HEK293T (cell line): ENCODE measurements around the gene MVB12B.

ENCODE experiments used
- CTCF ChIA-PET: fragments of 350-600 bp; formaldehyde crosslinking; extraction: SDS; loops from one replicate; lab custom pipeline; 2021; ENCODE audit warnings: antibody characterized with exemption, inconsistent platforms; lab: Yijun Ruan, JAX
- POLR2A ChIA-PET: fragments of 350-600 bp; formaldehyde crosslinking; extraction: SDS; loops from one replicate; lab custom pipeline; 2020; ENCODE audit warnings: antibody characterized with exemption, inconsistent platforms; lab: Yijun Ruan, JAX
- DNase-seq: peaks from one replicate; pipeline ENCODE4 v3.0.0; 2012; ENCODE audit warnings: mixed read lengths; ENCODE audit errors: extremely low spot score
- ARNT ChIP-seq: fragments of 450-650 bp; IDR thresholded peaks from 2 replicates; pipeline ENCODE4 v1.6.1; 2017; ENCODE audit warnings: mild to moderate bottlenecking
- BHLHE40 ChIP-seq: fragments of 450-650 bp; IDR thresholded peaks from 2 replicates; pipeline ENCODE4 v1.6.1; 2016; ENCODE audit warnings: mild to moderate bottlenecking, moderate library complexity, borderline replicate concordance
- CTBP1 ChIP-seq: fragments of 450-650 bp; IDR thresholded peaks from 2 replicates; pipeline ENCODE4 v1.6.1; 2016; ENCODE audit warnings: borderline replicate concordance
- ELF4 ChIP-seq: fragments of 450-650 bp; IDR thresholded peaks from 2 replicates; pipeline ENCODE4 v1.6.1; 2017; ENCODE audit warnings: antibody characterized with exemption
- FOXA1 ChIP-seq: fragments of 450-650 bp; IDR thresholded peaks from 2 replicates; pipeline ENCODE4 v1.6.1; 2016; ENCODE audit warnings: mild to moderate bottlenecking
- FOXK2 ChIP-seq: fragments of 450-650 bp; IDR thresholded peaks from 2 replicates; pipeline ENCODE4 v1.6.1; 2016; ENCODE audit warnings: mild to moderate bottlenecking
- FOXM1 ChIP-seq: fragments of 450-650 bp; IDR thresholded peaks from 2 replicates; pipeline ENCODE4 v1.6.1; 2017; ENCODE audit warnings: mild to moderate bottlenecking, borderline replicate concordance
- HDGF ChIP-seq: fragments of 450-650 bp; IDR thresholded peaks from 2 replicates; pipeline ENCODE4 v1.6.1; 2017; ENCODE audit warnings: antibody characterized with exemption, borderline replicate concordance
- L3MBTL2 ChIP-seq: fragments of 450-650 bp; conservative IDR thresholded peaks from 2 replicates; pipeline ENCODE4 v1.6.1; 2016; ENCODE audit warnings: mild to moderate bottlenecking
- LEF1 ChIP-seq: fragments of 450-650 bp; IDR thresholded peaks from 2 replicates; pipeline ENCODE4 v1.6.1; 2017; ENCODE audit warnings: mild to moderate bottlenecking, borderline replicate concordance
- NFRKB ChIP-seq: fragments of 450-650 bp; IDR thresholded peaks from 2 replicates; pipeline ENCODE4 v1.6.1; 2016; ENCODE audit warnings: mild to moderate bottlenecking, moderate library complexity
- SP1 ChIP-seq: fragments of 450-650 bp; IDR thresholded peaks from 2 replicates; pipeline ENCODE4 v1.6.1; 2017
- SUZ12 ChIP-seq: fragments of 450-650 bp; IDR thresholded peaks from 2 replicates; pipeline ENCODE4 v1.6.1; 2016; ENCODE audit warnings: mild to moderate bottlenecking
- TARDBP ChIP-seq: fragments of 450-650 bp; IDR thresholded peaks from 2 replicates; pipeline ENCODE4 v1.6.1; 2016
- ZNF384 ChIP-seq: fragments of 450-650 bp; IDR thresholded peaks from 2 replicates; pipeline ENCODE4 v1.6.1; 2016
- TF ChIP-seq, protein P1 (sequence below): fragments of 450-650 bp; IDR thresholded peaks from 2 replicates; pipeline ENCODE4 v1.6.1; 2016

Gene MVB12B

DNA sequence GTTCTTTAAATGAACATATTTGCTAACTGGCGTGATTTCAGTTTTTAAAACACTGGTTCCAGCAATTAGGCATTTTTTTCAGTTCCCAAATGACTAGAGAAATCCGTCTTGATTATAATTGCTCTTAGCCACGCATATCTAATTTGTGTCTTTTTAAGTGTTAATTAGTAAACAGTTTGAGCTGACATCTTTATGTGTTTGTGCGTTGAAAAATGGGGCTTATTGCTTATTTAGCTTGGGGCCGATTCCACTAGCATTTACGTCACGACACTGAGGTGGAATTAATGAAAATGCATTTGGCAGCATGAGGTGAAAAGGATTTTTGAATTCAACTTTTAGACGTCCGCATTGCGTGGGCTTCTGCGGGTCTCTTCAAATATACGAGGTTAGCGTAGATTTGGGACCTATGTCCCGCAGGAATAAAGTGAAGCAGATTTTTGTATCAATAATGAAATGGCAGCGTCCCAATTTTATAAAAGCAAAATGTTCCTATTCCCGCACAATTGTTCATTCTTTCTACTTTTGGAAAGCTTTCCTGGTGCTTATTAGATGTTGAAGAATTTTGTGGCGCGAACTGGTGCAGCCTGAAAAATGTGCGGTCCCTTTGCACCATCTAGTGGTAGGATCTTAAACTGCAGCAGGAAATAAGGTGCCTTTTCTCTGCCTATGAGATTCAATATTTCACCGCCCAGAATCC, 164.4 kb downstream of the MVB12B start:
- peak; percentile 37 for DNase-seq
- TF ChIP-seq HDGF: no peak
- no peak for TF ChIP-seq ARNT
- no peak for TF ChIP-seq FOXA1
- TF ChIP-seq TARDBP: no peak
- no peak for TF ChIP-seq L3MBTL2
- TF ChIP-seq ELF4: no peak
- TF ChIP-seq ZNF384: no peak
- CTCF ChIA-PET: interaction anchor here (0.7 to 1.3 kb wide), 8 partner anchors 8 to 1089 kb away, joined by 3 to 6 read pairs (median 3); no protein-coding TSS in a partner anchor
- POLR2A ChIA-PET: no interaction called here

DNA sequence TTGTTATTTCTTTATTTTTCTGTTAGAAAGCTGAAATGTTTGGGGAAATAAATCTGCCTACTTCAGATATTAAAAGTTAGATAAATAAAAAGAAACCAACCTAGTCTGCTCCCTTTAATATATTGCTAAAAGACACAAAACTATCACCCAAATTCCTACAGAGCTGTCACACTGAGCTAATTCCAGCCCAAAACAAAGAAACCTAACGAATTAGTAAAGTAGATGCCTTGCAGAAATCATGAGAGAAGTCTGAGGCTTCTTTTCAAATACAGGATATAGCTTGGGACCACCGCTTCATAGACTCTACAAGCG, 164.9 kb downstream of the MVB12B start:
- no peak for DNase-seq
- ChIA-PET POLR2A (no interaction called here), CTCF (interaction anchor here (0.7 to 1.3 kb wide), 7 partner anchors 10 to 1090 kb away, joined by 3 to 6 read pairs (median 3); no protein-coding TSS in a partner anchor)
- TF ChIP-seq FOXK2 (no peak), ARNT (no peak), SP1 (no peak), BHLHE40 (no peak), SUZ12 (no peak), ELF4 (no peak), ZNF384 (no peak), HDGF (no peak), FOXM1 (no peak), FOXA1 (no peak)

DNA sequence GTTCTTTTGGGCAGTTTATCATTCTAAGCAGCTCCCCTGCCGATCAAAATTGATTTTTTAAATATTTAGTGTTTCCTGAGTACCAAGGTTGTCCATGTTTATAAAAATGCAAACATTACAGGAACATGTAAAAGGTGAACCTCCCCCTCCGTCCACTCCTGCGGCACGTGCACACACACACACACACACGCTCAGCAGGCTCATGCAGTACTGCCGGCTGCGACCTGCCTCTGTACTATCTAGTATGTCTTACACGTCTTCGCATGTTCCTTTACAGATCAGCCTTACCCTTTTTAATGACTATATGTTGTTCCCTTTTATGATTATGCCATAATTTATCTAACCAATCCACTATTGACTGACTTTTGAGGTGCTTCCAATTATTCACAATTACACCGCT, 165.3 kb downstream of the MVB12B start:
- ChIA-PET POLR2A (no interaction called here), CTCF (interaction anchor here (0.7 to 1.3 kb wide), 5 partner anchors 10 to 1090 kb away, joined by 3 to 6 read pairs (median 3); no protein-coding TSS in a partner anchor)
- no peak for TF ChIP-seq ZNF384
- no peak for TF ChIP-seq HDGF
- no peak for TF ChIP-seq FOXM1
- TF ChIP-seq, protein P1, sequence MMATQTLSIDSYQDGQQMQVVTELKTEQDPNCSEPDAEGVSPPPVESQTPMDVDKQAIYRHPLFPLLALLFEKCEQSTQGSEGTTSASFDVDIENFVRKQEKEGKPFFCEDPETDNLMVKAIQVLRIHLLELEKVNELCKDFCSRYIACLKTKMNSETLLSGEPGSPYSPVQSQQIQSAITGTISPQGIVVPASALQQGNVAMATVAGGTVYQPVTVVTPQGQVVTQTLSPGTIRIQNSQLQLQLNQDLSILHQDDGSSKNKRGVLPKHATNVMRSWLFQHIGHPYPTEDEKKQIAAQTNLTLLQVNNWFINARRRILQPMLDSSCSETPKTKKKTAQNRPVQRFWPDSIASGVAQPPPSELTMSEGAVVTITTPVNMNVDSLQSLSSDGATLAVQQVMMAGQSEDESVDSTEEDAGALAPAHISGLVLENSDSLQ: no peak
- no peak for TF ChIP-seq L3MBTL2
- no peak for TF ChIP-seq FOXA1
- no peak for TF ChIP-seq ELF4
- TF ChIP-seq SUZ12: no peak
- no peak for TF ChIP-seq BHLHE40
- no peak for TF ChIP-seq LEF1
- no peak for TF ChIP-seq NFRKB
- TF ChIP-seq CTBP1: no peak
- TF ChIP-seq ARNT: no peak
- no peak for TF ChIP-seq TARDBP
- no peak for TF ChIP-seq SP1
- no peak for TF ChIP-seq FOXK2
- DNase-seq: no peak

DNA sequence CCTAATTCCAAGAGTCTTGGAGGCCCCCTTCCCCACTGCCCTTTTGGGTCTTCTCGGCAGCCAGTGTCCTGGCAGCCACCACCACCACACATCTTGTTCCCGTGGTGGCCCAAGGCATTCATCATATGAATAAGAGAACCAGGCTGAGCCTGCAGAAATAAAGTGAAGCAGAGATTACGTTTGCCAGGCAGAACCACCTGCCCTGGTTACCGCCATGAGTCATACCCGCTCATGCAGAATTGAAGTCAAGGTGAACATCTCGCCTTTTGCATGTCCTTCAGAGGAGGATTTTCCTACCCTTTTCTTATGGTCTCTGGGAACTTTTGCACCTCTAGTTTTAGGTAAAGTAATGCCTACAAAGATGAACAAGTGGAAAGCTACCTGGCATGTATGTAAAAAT, 167.6 kb downstream of the MVB12B start:
- ChIA-PET CTCF (interaction anchor here (0.7 kb wide), 1 partner anchor 99 kb away, joined by 5 read pairs; no protein-coding TSS in a partner anchor), POLR2A (no interaction called here)
- no peak for TF ChIP-seq NFRKB
- no peak for TF ChIP-seq SUZ12
- no peak for TF ChIP-seq BHLHE40
- no peak for TF ChIP-seq TARDBP
- TF ChIP-seq FOXK2: no peak
- TF ChIP-seq LEF1: no peak
- no peak for TF ChIP-seq SP1
- no peak for TF ChIP-seq ELF4
- TF ChIP-seq ZNF384: no peak
- no peak for DNase-seq

DNA sequence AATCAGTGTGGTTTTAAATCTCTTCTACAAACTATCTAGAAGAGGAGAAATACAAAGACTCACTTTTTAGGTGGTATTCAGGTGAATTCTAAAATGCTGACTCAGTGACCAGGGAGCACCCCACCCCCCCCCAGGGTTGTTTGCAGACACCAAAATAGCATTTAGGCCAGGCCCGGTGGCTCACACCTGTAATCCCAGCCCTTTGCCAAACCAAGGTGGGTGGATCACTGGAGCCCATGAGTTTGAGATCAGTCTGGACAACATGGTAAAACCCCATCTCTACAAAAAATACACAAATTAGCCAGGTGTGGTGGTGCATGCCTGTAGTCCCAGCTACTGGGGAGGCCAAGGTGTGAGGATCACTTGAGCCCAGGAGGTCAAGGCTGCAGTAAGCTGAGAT, 168.1 kb downstream of the MVB12B start:
- CTCF ChIA-PET: interaction anchor here (0.7 kb wide), 1 partner anchor 99 kb away, joined by 5 read pairs; no protein-coding TSS in a partner anchor
- no peak for TF ChIP-seq BHLHE40
- no peak for TF ChIP-seq LEF1
- TF ChIP-seq, protein P1: no peak
- TF ChIP-seq HDGF: no peak
- no peak for TF ChIP-seq SUZ12
- TF ChIP-seq ARNT: no peak
- no peak for TF ChIP-seq SP1
- DNase-seq: no peak
- POLR2A ChIA-PET: no interaction called here

DNA sequence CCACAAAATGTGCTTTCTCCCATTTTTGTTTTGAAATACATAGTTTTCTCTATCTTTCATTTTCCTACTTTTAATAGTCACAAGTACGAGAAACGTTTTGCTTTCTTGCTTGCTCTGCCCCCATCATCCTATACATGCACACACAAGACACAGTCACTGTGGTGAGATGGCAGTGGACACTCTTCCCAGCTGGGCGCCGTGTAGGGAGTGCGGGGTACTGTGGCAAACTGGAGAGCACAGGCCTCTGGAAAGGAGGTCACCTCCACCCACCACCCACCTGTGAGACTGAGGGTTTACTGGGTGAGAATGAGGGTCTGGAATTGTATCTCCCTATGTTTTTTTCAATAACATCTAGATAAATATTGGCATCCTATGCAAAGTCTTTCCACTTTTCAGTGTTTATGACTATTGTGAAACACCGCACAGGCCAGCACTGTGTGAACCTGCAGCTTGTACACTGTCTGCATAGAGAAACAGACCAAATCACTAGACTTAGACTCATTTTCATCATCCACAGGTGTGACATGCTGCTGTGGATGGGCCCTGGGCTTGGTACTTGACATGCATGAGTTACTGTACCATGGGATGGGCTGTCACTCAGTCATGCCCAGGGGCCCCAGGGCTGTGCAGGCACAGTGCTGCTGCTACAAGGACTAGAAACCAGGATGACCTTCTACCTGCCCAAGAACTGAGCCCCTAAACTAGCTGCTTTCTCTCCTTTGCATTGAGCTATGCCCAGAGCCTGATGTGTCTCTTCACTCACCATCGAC, 169.0 kb downstream of the MVB12B start:
- TF ChIP-seq, protein P1: no peak
- TF ChIP-seq SP1 (no peak), ZNF384 (no peak), L3MBTL2 (no peak), TARDBP (no peak), LEF1 (no peak), FOXM1 (no peak), SUZ12 (no peak), ARNT (no peak), BHLHE40 (no peak), NFRKB (no peak), FOXA1 (no peak), HDGF (no peak), FOXK2 (no peak), CTBP1 (no peak), ELF4 (no peak)
- CTCF ChIA-PET: no interaction called here
- no peak for DNase-seq
- POLR2A ChIA-PET: no interaction called here
